ENCODE results near the gene PRKCD.

The PRKCD gene

GRCh38 chr3:53140847-53141845 is 19.9 kb upstream of the PRKCD start:
- Histone ChIP-seq H3K36me3 (replicated peaks in 1 of 2; ENCODE audit: control insufficient read depth in 2 of 2, insufficient read depth in 2 of 2, low read length in 2 of 2) (no peaks in the 10 kb centered on the region), H2AFZ (ENCODE audit: low read length) (no peak overlapping the region), H3K4ac (ENCODE audit: low read length) (no peak overlapping the region), H3K9me3 (replicated peaks in 1 of 2; ENCODE audit: control insufficient read depth in 2 of 2, insufficient read depth in 1 of 2, low read depth in 1 of 2, low read length in 2 of 2) (no peaks in the 10 kb centered on the region), H3K27ac (replicated peaks; ENCODE audit: low read length) (no peak overlapping the region), H3K27me3 (ENCODE audit: control insufficient read depth in 3 of 3, insufficient read depth in 3 of 3, low read depth in 1 of 3, low read length in 3 of 3) (peaks cover 0 to 42% (median 0%) of the 10 kb centered on the region in 3 experiments), H3K79me1 (ENCODE audit: low read depth, low read length) (no peaks in the 10 kb centered on the region), H4K8ac (ENCODE audit: low read depth, low read length) (no peak overlapping the region), H3K18ac (ENCODE audit: low read length) (no peak overlapping the region), H3K4me1 (ENCODE audit: control insufficient read depth in 2 of 2, insufficient read depth in 1 of 2, low read depth in 1 of 2, low read length in 2 of 2) (peaks cover 0 to 2% of the 10 kb centered on the region in 2 donors), H3K23ac (ENCODE audit: low read depth, low read length, poor library complexity) (no peak overlapping the region), H2BK5ac (ENCODE audit: low read length) (no peak overlapping the region), H2AK5ac (ENCODE audit: low read depth, low read length) (no peak overlapping the region), H4K91ac (ENCODE audit: low read depth, low read length, poor library complexity) (no peak overlapping the region), H3K4me2 (ENCODE audit: insufficient read depth, low read length, poor library complexity, severe bottlenecking) (no peak overlapping the region), H3K14ac (ENCODE audit: low read length) (no peak overlapping the region), H2BK12ac (ENCODE audit: low read length) (no peak overlapping the region), H2BK15ac (ENCODE audit: low read length) (no peak overlapping the region), H3K9ac (ENCODE audit: low read depth, low read length, poor library complexity) (no peak overlapping the region), H2BK120ac (ENCODE audit: low read depth, low read length) (no peak overlapping the region), H3K4me3 (ENCODE audit: low read length in 2 of 2) (no peak overlapping the region)
- WGBS, 2 donors (ENCODE audit: extremely low coverage in 2 of 2, insufficient read length in 2 of 2, insufficient replicate concordance in 1 of 2): no CpG with 5 or more reads among the region's 6 CpGs
- DNase-seq (ENCODE audit: low spot score): no peak

- Histone ChIP-seq H3K9ac (ENCODE audit: low read depth, low read length, poor library complexity) (no peak overlapping the region), H3K23ac (ENCODE audit: low read depth, low read length, poor library complexity) (no peak overlapping the region), H3K4me2 (ENCODE audit: insufficient read depth, low read length, poor library complexity, severe bottlenecking) (no peak overlapping the region), H2BK120ac (ENCODE audit: low read depth, low read length) (no peak overlapping the region), H3K79me1 (ENCODE audit: low read depth, low read length) (no peaks in the 10 kb centered on the region), H3K4me1 (ENCODE audit: control insufficient read depth in 2 of 2, insufficient read depth in 1 of 2, low read depth in 1 of 2, low read length in 2 of 2) (peaks cover 2% of the 10 kb centered on the region in 2 donors), H2BK5ac (ENCODE audit: low read length) (no peak overlapping the region), H3K9me3 (replicated peaks in 1 of 2; ENCODE audit: control insufficient read depth in 2 of 2, insufficient read depth in 1 of 2, low read depth in 1 of 2, low read length in 2 of 2) (no peaks in the 10 kb centered on the region), H4K91ac (ENCODE audit: low read depth, low read length, poor library complexity) (no peak overlapping the region), H3K27ac (replicated peaks; ENCODE audit: low read length) (no peak overlapping the region), H3K27me3 (ENCODE audit: control insufficient read depth in 3 of 3, insufficient read depth in 3 of 3, low read depth in 1 of 3, low read length in 3 of 3) (peaks cover 0 to 57% (median 0%) of the 10 kb centered on the region in 3 experiments), H2AFZ (ENCODE audit: low read length) (no peak overlapping the region), H3K4ac (ENCODE audit: low read length) (no peak overlapping the region), H3K14ac (ENCODE audit: low read length) (no peak overlapping the region), H3K18ac (ENCODE audit: low read length) (no peak overlapping the region), H3K36me3 (replicated peaks in 1 of 2; ENCODE audit: control insufficient read depth in 2 of 2, insufficient read depth in 2 of 2, low read length in 2 of 2) (no peaks in the 10 kb centered on the region), H2BK15ac (ENCODE audit: low read length) (no peak overlapping the region), H2AK5ac (ENCODE audit: low read depth, low read length) (no peak overlapping the region), H3K4me3 (ENCODE audit: low read length in 2 of 2) (no peak overlapping the region), H4K8ac (ENCODE audit: low read depth, low read length) (no peak overlapping the region), H2BK12ac (ENCODE audit: low read length) (no peak overlapping the region)
- no peak for DNase-seq (ENCODE audit: low spot score)
- no CpG with 5 or more reads among the region's 3 CpGs for WGBS, 2 donors (ENCODE audit: extremely low coverage in 2 of 2, insufficient read length in 2 of 2, insufficient replicate concordance in 1 of 2)
Observed at GRCh38 chr3:53142986-53143385, 18.0 kb upstream of the PRKCD start.

- H2BK12ac ChIP-seq (ENCODE audit: low read length): no peak overlapping the region
- H3K9ac ChIP-seq (ENCODE audit: low read depth, low read length, poor library complexity): no peak overlapping the region
- H4K8ac ChIP-seq (ENCODE audit: low read depth, low read length): no peak overlapping the region
- no peak overlapping the region for H3K27ac ChIP-seq (replicated peaks; ENCODE audit: low read length)
- H2AK5ac ChIP-seq (ENCODE audit: low read depth, low read length): no peak overlapping the region
- no peaks in the 10 kb centered on the region for H3K36me3 ChIP-seq (replicated peaks in 1 of 2; ENCODE audit: control insufficient read depth in 2 of 2, insufficient read depth in 2 of 2, low read length in 2 of 2)
- no peak overlapping the region for H3K23ac ChIP-seq (ENCODE audit: low read depth, low read length, poor library complexity)
- H2AFZ ChIP-seq (ENCODE audit: low read length): no peak overlapping the region
- no peaks in the 10 kb centered on the region for H3K79me1 ChIP-seq (ENCODE audit: low read depth, low read length)
- H3K9me3 ChIP-seq (replicated peaks in 1 of 2; ENCODE audit: control insufficient read depth in 2 of 2, insufficient read depth in 1 of 2, low read depth in 1 of 2, low read length in 2 of 2): no peaks in the 10 kb centered on the region
- H3K4me1 ChIP-seq (ENCODE audit: control insufficient read depth in 2 of 2, insufficient read depth in 1 of 2, low read depth in 1 of 2, low read length in 2 of 2): peaks cover 2% of the 10 kb centered on the region in 2 donors
- H2BK5ac ChIP-seq (ENCODE audit: low read length): no peak overlapping the region
- no peak overlapping the region for H4K91ac ChIP-seq (ENCODE audit: low read depth, low read length, poor library complexity)
- DNase-seq (ENCODE audit: low spot score): no peak
- no peak overlapping the region for H3K4ac ChIP-seq (ENCODE audit: low read length)
- peaks cover 0 to 63% (median 0%) of the 10 kb centered on the region in 3 experiments for H3K27me3 ChIP-seq (ENCODE audit: control insufficient read depth in 3 of 3, insufficient read depth in 3 of 3, low read depth in 1 of 3, low read length in 3 of 3)
- H3K4me3 ChIP-seq (ENCODE audit: low read length in 2 of 2): no peak overlapping the region
- no peak overlapping the region for H3K4me2 ChIP-seq (ENCODE audit: insufficient read depth, low read length, poor library complexity, severe bottlenecking)
- WGBS, 2 donors (ENCODE audit: extremely low coverage in 2 of 2, insufficient read length in 2 of 2, insufficient replicate concordance in 1 of 2): no CpG with 5 or more reads among the region's 4 CpGs
- no peak overlapping the region for H2BK15ac ChIP-seq (ENCODE audit: low read length)
- H2BK120ac ChIP-seq (ENCODE audit: low read depth, low read length): no peak overlapping the region
- H3K14ac ChIP-seq (ENCODE audit: low read length): no peak overlapping the region
- no peak overlapping the region for H3K18ac ChIP-seq (ENCODE audit: low read length)
Observed at GRCh38 chr3:53144446-53144845, 16.6 kb upstream of the PRKCD start.

DNA sequence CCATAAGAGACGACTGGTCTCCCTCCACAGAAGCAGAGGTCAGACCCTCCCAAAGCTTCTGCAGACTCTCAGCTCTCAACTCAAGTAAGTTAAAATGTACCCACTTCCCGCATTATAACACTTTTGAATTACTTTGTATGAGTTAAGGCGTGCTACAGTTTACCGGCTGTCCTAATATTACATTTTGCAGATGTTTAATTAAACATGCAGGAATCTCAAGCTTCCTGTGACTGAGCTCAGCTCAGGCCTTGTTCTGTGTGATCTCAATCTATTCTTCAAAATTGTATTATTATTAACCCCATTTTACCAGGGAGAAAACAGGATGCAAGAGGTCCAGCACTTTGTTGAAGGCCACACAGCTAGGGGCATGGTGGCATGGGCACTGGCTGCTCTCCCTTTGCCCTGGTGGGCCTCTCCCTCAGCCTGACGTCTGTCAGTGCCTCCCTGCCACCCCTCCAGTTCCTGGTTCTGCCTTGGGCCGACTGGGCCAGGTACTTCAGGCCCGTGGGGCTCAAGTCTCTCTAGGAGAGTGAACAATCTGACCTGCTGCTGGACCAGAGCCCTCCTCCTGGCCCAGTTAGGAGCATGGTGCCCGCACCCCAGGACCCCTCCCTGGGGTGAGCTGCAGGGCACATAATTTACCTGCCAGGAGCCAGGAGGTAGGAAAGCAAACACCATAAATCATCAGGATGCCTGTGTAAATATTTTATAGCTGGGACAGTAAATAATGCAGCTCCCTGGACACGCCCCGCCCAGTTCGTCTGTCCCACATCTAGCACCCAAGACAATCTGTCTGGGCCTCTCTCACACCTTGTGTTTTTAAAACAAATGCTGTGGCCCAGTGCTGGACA is 15.9 kb upstream of the PRKCD start:
- no peak for DNase-seq (ENCODE audit: low spot score)
- Histone ChIP-seq H4K8ac (ENCODE audit: low read depth, low read length) (no peak overlapping the region), H2BK120ac (ENCODE audit: low read depth, low read length) (no peak overlapping the region), H3K27me3 (ENCODE audit: control insufficient read depth in 3 of 3, insufficient read depth in 3 of 3, low read depth in 1 of 3, low read length in 3 of 3) (peaks cover 0 to 65% (median 0%) of the 10 kb centered on the region in 3 experiments), H3K18ac (ENCODE audit: low read length) (peak overlapping the region; percentile 8), H3K4ac (ENCODE audit: low read length) (no peak overlapping the region), H2BK5ac (ENCODE audit: low read length) (no peak overlapping the region), H2BK12ac (ENCODE audit: low read length) (no peak overlapping the region), H4K91ac (ENCODE audit: low read depth, low read length, poor library complexity) (no peak overlapping the region), H3K14ac (ENCODE audit: low read length) (no peak overlapping the region), H3K4me2 (ENCODE audit: insufficient read depth, low read length, poor library complexity, severe bottlenecking) (no peak overlapping the region), H3K9me3 (replicated peaks in 1 of 2; ENCODE audit: control insufficient read depth in 2 of 2, insufficient read depth in 1 of 2, low read depth in 1 of 2, low read length in 2 of 2) (no peaks in the 10 kb centered on the region), H2AK5ac (ENCODE audit: low read depth, low read length) (no peak overlapping the region), H3K36me3 (replicated peaks in 1 of 2; ENCODE audit: control insufficient read depth in 2 of 2, insufficient read depth in 2 of 2, low read length in 2 of 2) (no peaks in the 10 kb centered on the region), H3K4me3 (ENCODE audit: low read length in 2 of 2) (no peak overlapping the region), H2BK15ac (ENCODE audit: low read length) (no peak overlapping the region), H3K9ac (ENCODE audit: low read depth, low read length, poor library complexity) (no peak overlapping the region), H3K79me1 (ENCODE audit: low read depth, low read length) (no peaks in the 10 kb centered on the region), H3K4me1 (ENCODE audit: control insufficient read depth in 2 of 2, insufficient read depth in 1 of 2, low read depth in 1 of 2, low read length in 2 of 2) (peaks cover 2% of the 10 kb centered on the region in 2 donors), H3K27ac (replicated peaks; ENCODE audit: low read length) (no peak overlapping the region), H3K23ac (ENCODE audit: low read depth, low read length, poor library complexity) (no peak overlapping the region), H2AFZ (ENCODE audit: low read length) (no peak overlapping the region)
- WGBS, 2 donors (ENCODE audit: extremely low coverage in 2 of 2, insufficient read length in 2 of 2, insufficient replicate concordance in 1 of 2): no CpG with 5 or more reads among the region's 11 CpGs
